Activated T-helper 2 cell treated with anti-CD3 and anti-CD28 coated beads, Interferon-gamma antibody, Interleukin-2, Interleukin-4, amounts not matched to agents 10 μg/mL and 5 μg/mL and 100 μg/mL, durations not matched to agents 14 hours and 24 hours and 36 hours (primary cell): ENCODE results near the gene DDX1. TPM values are rescaled to one million over a fixed set of nuclear protein-coding genes. Genes with fewer than 3 reads are reported as not detected.

Experiments used
- DNase-seq: peaks from one replicate; pipeline ENCODE4 v3.0.0; 2021; ENCODE audit warnings: low spot score
- H3K27ac Mint-ChIP-seq: one replicate; pipeline ENCODE4 v1.8.0; 2021; ENCODE audit warnings: mixed read lengths
- H3K27me3 Mint-ChIP-seq: one replicate; pipeline ENCODE4 v1.8.0; 2021; ENCODE audit warnings: low read depth, mixed read lengths
- H3K36me3 Mint-ChIP-seq: one replicate; pipeline ENCODE4 v1.8.0; 2021; ENCODE audit warnings: low read depth, mixed read lengths
- H3K4me1 Mint-ChIP-seq: one replicate; pipeline ENCODE4 v1.8.0; 2021; ENCODE audit warnings: low read depth, mixed read lengths
- H3K4me3 Mint-ChIP-seq: one replicate; pipeline ENCODE4 v1.8.0; 2021; ENCODE audit warnings: low read depth, mild to moderate bottlenecking, moderate library complexity, mixed read lengths
- H3K9me3 Mint-ChIP-seq: one replicate; pipeline ENCODE4 v1.8.0; 2021; ENCODE audit warnings: mixed read lengths
- intact Hi-C: fragments of 100-400 bp; cut with micrococcal nuclease; formaldehyde crosslinking; loops from one replicate; pipeline ENCODE4 v1.15.1; 2023
- total RNA-seq: library from RNA; stranded (reverse); gene quantifications from 2 replicates; pipeline ENCODE4 v1.2.3, GENCODE V29; 2022

Gene DDX1
- total RNA-seq, 1 donor from 2014 or later, result 111 TPM

GRCh38 chr2:15556311-15556930 is 35.2 kb upstream of the DDX1 start:
- no peaks in the 10 kb centered on the region for H3K9me3 Mint-ChIP-seq
- no peak overlapping the region for H3K27ac Mint-ChIP-seq
- peaks cover 13% of the 10 kb centered on the region for H3K36me3 Mint-ChIP-seq
- no peak for DNase-seq
- intact Hi-C loops, result no loop called here
- H3K27me3 Mint-ChIP-seq, result no peaks in the 10 kb centered on the region
- H3K4me3 Mint-ChIP-seq, result no peak overlapping the region
- peaks cover 23% of the 10 kb centered on the region for H3K4me1 Mint-ChIP-seq

GRCh38 chr2:15557887-15558311 is 33.8 kb upstream of the DDX1 start:
- no peak for DNase-seq
- Mint-ChIP-seq H3K9me3 (no peaks in the 10 kb centered on the region), H3K4me1 (peaks cover 35% of the 10 kb centered on the region), H3K36me3 (peaks cover 8% of the 10 kb centered on the region), H3K27me3 (no peaks in the 10 kb centered on the region), H3K4me3 (no peak overlapping the region), H3K27ac (no peak overlapping the region)
- intact Hi-C loops, result no loop called here

- no peak for DNase-seq
- Mint-ChIP-seq H3K9me3 (no peaks in the 10 kb centered on the region), H3K27ac (no peak overlapping the region), H3K27me3 (peaks cover 4% of the 10 kb centered on the region), H3K4me1 (peaks cover 37% of the 10 kb centered on the region), H3K36me3 (peaks cover 4% of the 10 kb centered on the region), H3K4me3 (peak overlapping the region; percentile 67)
- intact Hi-C loops, result no loop called here
Measured at GRCh38 chr2:15559379-15560139, 32.1 kb upstream of the DDX1 start.

- DNase-seq, result no peak
- H3K27ac Mint-ChIP-seq, result peak overlapping the region; percentile 92
- intact Hi-C loops, result no loop called here
Measured at GRCh38 chr2:15560140-15560987, 31.3 kb upstream of the DDX1 start.

GRCh38 chr2:15560988-15561573 is 30.6 kb upstream of the DDX1 start, which contains the start of gene NBAS:
NBAS (minus strand) TSS chr2:15561334; CDS start chr2:15561304, 30 bp downstream.
- Mint-ChIP-seq H3K27me3 (peaks cover 14% of the 10 kb centered on the region), H3K36me3 (no peaks in the 10 kb centered on the region), H3K9me3 (no peaks in the 10 kb centered on the region), H3K4me1 (peaks cover 33% of the 10 kb centered on the region), H3K4me3 (peak within 1 kb of the TSS; percentile 99), H3K27ac (peak within 1 kb of the TSS; percentile 92)
- intact Hi-C loops, result loop anchor here (1.0 kb wide), 3 partner anchors 16 to 384 kb away; partner anchors contain the start of gene DDX1
- peak; percentile 66 for DNase-seq

More at GRCh38 chr2:15560140-15560987, 31.3 kb upstream of the DDX1 start:
- H3K36me3 Mint-ChIP-seq, result peaks cover 4% of the 10 kb centered on the region
- peaks cover 10% of the 10 kb centered on the region for H3K27me3 Mint-ChIP-seq
- H3K4me3 Mint-ChIP-seq, result peak overlapping the region; percentile 99
- H3K4me1 Mint-ChIP-seq, result peaks cover 36% of the 10 kb centered on the region
- H3K9me3 Mint-ChIP-seq, result no peaks in the 10 kb centered on the region

- Mint-ChIP-seq H3K27me3 (peaks cover 14% of the 10 kb centered on the region), H3K4me1 (peaks cover 33% of the 10 kb centered on the region), H3K4me3 (peak overlapping the region; percentile 99), H3K27ac (peak overlapping the region; percentile 92), H3K9me3 (no peaks in the 10 kb centered on the region), H3K36me3 (no peaks in the 10 kb centered on the region)
- intact Hi-C loops, result loop anchor here (1.0 kb wide), 3 partner anchors 16 to 384 kb away; partner anchors contain the start of gene DDX1
- DNase-seq, result no peak
Measured at GRCh38 chr2:15561574-15562344, 29.9 kb upstream of the DDX1 start.

- no peak for DNase-seq
Measured at GRCh38 chr2:15562354-15563031, 29.2 kb upstream of the DDX1 start.

GRCh38 chr2:15563227-15564100 is 28.2 kb upstream of the DDX1 start:
- intact Hi-C loops, result no loop called here
- Mint-ChIP-seq H3K4me3 (peak overlapping the region; percentile 40), H3K9me3 (no peaks in the 10 kb centered on the region), H3K36me3 (no peaks in the 10 kb centered on the region), H3K27me3 (peaks cover 14% of the 10 kb centered on the region), H3K4me1 (peaks cover 31% of the 10 kb centered on the region), H3K27ac (no peak overlapping the region)
- no peak for DNase-seq

More at GRCh38 chr2:15562354-15563031, 29.2 kb upstream of the DDX1 start:
- peak overlapping the region; percentile 46 for H3K4me3 Mint-ChIP-seq
- no peaks in the 10 kb centered on the region for H3K36me3 Mint-ChIP-seq
- peak overlapping the region; percentile 70 for H3K27ac Mint-ChIP-seq
- H3K27me3 Mint-ChIP-seq, result peaks cover 14% of the 10 kb centered on the region
- H3K9me3 Mint-ChIP-seq, result no peaks in the 10 kb centered on the region
- peaks cover 33% of the 10 kb centered on the region for H3K4me1 Mint-ChIP-seq
- intact Hi-C loops, result no loop called here

GRCh38 chr2:15565392-15565791 is 26.3 kb upstream of the DDX1 start:
- no peak overlapping the region for H3K4me3 Mint-ChIP-seq
- H3K36me3 Mint-ChIP-seq, result no peaks in the 10 kb centered on the region
- intact Hi-C loops, result no loop called here
- H3K27me3 Mint-ChIP-seq, result peaks cover 18% of the 10 kb centered on the region
- no peak for DNase-seq
- H3K9me3 Mint-ChIP-seq, result no peaks in the 10 kb centered on the region
- H3K4me1 Mint-ChIP-seq, result peaks cover 18% of the 10 kb centered on the region
- H3K27ac Mint-ChIP-seq, result no peak overlapping the region

GRCh38 chr2:15565994-15566671 is 25.5 kb upstream of the DDX1 start:
- no peak overlapping the region for H3K27ac Mint-ChIP-seq
- H3K4me1 Mint-ChIP-seq, result peaks cover 17% of the 10 kb centered on the region
- peaks cover 18% of the 10 kb centered on the region for H3K27me3 Mint-ChIP-seq
- H3K9me3 Mint-ChIP-seq, result no peaks in the 10 kb centered on the region
- no peak overlapping the region for H3K4me3 Mint-ChIP-seq
- no peak for DNase-seq
- H3K36me3 Mint-ChIP-seq, result no peaks in the 10 kb centered on the region
- intact Hi-C loops, result no loop called here
